GM21447 (cell line): ENCODE results near the gene TEX54.
A peak's percentile ranks its signal among the peaks of the same experiment; 100 is the strongest.
"Not testable (repeated sequence)": the region's sequence is repeated elsewhere in the genome, so short reads cannot be mapped to it uniquely, and the experiment has no call there.

Experiments used
- ATAC-seq: cut with Tn5 transposase; IDR thresholded peaks from one replicate; pipeline ENCODE4 v1.9.1; 2021; ENCODE audit not compliant: unreplicated experiment

TEX54 gene

DNA sequence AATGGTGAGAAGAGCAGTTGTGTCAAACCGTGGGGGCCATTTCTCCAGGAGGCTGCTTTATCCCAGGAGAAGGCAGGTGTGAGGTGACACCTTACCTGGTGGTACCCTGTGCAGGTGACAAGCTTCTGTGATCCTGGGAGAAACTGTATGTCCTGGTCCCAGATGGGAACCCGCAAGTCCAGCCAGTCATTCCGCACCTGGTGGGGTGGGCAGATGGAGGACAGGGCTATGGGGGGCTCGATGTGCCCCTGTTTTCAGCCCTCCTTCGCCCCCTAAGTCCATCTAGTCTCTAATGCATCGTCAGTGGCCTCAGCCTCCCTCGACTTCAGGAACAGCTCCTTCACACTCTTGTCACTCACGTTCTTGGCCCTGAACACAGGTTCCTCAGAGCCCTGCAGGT is 2.7 kb upstream of the TEX54 start:
- no peak for ATAC-seq

DNA sequence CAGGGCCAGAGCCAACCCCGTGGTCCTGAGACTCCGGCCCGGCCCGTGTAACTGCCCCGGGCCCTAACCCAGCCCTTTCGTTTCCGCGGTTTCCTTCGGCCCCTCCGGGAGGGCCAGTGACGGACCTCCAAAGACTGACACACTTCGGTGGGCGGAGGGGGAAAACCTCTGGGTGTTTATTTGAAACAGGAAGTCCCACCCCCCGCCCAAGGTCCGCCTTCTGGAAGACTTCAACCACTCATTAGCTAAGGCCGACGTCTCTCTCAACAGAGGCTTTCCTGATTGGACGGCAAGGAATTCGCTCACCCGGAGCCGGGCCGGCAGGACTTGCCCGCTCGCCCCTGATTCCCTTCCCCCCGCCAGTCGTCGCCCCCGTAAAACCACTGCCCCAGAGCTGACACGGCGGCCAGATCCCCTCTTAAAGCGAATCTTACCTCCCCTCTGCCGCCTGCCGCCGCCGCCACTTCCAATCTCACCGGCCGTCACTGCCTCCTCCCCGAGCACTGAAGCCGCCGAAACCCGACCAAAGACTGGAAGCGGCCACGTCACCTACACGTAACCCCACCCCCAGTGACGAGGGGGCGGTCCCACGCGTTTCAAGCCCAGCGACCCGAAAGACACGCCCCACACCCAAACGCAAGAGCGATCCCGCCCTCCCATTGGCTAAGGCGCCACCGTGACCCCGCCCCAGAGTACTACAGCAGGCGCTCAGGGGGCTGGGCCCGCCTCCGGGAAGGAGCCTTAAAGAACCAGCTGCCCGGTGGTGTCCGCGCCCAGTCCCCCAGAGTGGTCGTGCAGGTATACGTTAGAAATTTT is 913 bp downstream of the TEX54 start, which contains the start of gene STX5:
Gene STX5, minus strand, starts transcription at position 532 of the 816 bp plus-strand sequence. CDS start 808 bp downstream, outside the sequence.
- ATAC-seq: peak; percentile 82

DNA sequence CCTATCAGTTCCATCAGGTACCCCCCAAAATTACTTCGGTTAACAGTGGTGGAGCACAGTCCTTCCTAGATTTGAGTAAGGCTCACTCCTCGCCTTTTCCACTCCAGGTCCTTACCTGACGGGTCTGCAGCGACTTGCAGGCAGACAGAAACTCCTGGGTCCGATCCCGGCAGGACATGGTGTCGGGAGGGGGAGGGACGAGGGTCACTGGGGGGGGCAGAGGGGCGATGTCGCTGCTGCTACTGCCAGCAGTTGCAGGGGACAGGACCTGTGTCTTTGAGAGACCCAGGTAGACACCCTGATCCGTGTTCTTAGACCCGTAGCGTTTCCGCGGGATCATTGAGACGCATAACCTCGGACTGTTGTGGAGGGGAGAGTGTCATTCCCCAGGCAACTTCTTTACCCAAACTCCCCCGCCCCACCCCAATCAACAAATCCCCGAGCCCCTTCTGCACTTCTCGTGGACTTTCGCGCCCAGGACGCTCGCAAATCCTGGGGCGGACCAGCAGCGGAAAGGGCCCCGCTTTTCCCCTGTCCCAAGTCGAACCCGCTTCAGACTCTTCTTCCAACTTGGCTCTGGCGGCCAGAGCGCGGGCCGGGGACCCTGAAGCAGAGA is 1.6 kb downstream of the TEX54 start:
- peak; percentile 3 for ATAC-seq

DNA sequence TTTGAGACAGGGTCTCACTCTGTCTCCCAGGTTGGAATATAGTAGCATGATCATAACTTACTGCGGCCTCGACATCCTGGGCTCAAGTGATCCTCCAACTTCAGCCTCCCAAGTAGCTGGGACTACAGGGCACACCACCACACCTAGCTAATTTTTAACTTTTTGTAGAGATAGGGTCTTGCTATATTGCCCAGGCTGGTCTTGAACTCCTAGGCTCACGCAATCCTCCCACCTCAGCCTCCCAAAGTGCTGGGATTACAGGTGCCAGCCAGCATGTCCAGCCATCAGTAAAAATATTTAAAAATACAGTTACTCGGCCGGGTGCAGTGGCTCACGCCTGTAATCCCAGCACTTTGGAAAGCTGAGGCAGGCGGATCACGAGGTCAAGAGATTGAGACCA is 4.5 kb downstream of the TEX54 start:
- not testable (repeated sequence) for ATAC-seq

DNA sequence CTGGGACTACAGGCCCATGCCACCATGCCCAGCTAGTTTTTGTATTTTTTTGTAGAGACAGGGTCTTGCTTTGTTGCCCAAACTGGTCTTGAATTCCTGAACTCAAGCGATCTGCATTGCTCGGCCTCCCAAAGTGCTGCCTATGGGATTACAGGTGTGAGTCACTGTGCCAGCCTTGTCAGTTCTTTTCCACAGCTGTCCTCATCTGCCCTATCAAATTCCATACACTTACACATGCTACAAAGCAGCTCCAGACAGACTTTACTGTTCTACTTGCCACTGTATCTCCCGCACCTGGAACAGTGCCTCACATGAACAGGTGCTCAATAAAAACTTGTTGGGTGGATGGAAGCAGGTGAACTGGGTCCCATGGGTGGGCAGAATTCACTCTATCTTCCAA is 9.0 kb downstream of the TEX54 start:
- ATAC-seq: no peak

DNA sequence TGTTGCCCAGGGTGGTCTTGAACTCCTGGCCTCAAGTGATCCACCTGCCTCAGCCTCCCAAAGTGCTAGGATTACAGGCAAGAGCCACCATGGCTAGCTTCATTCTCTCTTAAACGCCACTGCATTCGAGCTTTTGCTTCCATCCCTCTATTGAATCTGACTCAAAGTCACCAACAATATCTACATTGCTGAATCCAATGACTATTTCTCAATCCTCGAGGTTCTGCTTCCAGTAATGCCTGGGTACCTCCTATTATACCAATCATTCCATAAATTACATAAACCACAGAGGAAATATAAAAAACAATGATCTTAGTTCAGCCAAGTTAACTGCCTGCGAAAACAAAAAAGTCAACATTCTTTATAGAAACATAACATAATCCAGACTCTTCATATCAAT is 15.5 kb downstream of the TEX54 start:
- no peak for ATAC-seq

DNA sequence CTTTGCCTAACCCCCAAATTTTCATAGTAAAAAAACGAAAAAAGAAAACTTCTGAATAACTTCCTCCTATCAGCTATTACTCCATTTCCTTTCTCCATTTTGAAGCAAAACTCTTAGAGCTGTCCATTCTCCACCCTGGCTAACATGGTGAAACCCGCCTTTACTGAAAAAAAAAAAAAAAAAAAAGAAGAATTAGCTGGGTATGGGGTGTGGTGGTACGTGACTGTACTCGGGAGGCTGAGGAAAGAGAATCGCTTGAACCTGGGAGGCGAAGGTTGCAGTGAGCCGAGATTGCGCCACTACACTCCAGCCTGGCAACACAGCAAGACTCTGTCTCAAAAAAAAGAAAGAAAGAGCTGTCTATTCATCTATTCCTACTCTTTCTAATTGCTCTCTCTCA is 16.1 kb downstream of the TEX54 start:
- ATAC-seq: no peak

DNA sequence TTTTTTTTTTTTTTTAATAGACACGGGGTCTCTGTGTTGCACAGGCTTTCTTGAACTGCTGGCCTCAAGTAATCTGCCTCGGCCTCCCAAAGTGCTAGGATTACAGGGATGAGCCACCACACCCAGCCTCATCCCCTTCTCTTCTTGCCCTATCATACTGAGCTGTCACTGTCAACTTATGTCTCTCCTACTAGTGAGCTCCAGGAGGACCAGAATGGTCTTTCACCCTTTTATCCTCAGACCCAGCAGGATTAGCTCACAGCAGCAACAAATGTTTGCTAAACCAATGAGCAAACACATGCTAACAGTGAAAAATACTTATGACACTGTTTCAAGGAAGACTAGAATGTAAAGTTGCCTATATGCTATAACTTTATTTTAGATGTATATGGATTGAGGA is 21.0 kb downstream of the TEX54 start:
- ATAC-seq: no peak

DNA sequence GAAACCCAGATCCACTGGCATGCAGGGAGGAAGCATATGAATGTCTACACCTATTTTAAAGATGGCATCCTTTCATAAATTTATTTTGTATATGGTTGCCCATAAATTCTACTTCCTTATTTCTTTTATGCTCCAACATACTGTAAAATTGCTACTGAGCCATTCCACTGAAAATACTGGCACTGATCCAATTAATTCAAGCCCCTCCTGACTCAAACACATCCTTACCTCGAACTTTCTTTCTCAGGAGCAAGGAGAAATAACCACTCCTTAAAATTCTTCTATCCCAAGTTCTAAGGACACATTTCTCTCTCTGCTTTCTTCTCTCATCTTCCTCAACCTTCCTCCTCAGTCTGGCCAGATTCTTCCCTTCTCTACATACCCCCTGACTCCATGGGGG is 21.9 kb downstream of the TEX54 start:
- ATAC-seq: no peak

DNA sequence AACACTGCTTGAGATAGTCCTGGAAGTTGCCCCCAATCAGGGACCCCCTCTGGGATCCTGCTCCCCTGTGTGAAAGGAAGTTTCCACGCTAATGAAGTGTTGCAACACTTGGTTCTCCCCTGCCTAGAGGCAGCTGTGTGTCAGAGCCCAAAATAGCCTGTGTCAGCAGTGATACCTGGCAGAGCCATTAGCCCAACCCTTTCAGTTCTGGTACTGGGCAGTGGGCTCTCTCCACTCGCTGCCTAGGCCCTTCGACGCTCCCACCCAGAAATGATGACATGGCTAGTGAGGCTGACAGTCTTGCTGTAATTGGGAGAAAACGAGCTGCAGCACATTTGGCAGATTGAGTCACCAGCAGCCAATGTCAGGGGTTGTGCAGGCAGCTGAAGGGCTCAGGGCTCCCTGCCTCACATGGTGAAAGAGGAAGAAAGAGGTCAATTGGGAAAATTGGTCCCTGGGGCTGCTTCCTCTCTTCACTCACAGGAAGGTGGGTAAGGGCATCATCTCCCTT is 26.0 kb downstream of the TEX54 start:
- ATAC-seq: no peak

DNA sequence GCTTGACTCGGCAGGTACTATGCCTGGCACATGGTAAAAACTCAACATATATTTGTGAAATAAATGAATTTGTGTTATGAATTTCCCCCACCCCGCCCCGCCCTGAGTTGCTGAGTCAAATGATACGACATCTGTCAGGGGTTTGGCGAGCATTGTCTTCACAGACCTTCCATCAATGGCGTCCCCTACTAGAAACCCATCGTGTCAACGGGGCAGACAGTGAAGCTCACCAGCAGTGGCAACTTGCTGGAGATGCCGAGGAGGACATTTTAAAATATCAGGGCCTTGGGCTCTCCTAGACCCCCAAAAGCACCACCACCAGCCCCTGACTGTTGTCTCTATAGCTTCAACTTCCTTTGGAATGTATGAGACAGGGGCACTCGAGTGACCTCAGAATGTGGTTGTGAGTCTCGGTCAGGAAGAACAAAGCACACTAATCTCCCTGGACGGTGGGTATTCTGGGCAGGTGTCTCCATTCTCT is 26.6 kb downstream of the TEX54 start:
- ATAC-seq: peak; percentile 3

DNA sequence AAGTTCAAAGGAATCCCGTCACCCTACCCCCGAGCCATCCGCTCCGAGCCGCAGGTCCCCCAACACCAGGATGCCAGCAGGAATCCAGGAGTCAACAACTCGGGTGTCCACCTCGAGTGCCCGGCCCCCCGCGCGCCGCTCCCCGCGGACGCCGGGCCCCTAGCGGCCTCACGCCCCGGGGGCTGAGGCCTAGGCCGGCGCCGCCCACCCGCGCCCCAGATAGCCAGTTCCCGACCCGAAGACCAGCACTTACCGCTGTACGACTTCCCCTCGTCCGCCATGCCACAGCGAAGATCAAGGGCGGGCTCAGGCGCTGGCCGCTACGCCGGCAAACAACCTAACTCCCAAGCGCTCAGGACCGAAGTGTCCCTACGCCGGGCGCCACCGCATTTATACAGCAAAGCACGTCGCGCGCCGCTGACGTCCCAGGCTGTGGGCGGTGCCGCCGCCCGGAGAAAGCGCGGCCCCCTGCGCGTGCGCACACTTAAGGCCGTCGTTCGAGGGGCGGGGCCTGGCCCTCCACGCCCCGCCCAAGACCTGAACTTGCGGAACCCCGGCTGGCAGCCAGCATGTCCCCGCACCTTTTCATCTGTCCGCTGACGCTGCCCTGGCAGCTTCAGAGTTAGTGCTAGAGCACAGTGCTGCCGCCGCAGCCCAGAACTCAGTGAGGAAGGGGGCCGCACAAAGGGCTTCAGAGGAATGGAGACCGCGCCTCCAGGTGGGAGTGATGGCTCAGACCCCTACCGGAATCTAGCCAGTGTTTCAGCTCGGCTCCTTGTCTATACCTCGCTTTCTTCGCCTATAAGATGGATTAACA is 27.4 kb downstream of the TEX54 start, which contains the start of gene NXF1:
Gene NXF1, minus strand, starts transcription at position 365 of the 817 bp plus-strand sequence. Its CDS starts 84 bp downstream, at position 281.
- ATAC-seq: peak; percentile 74

DNA sequence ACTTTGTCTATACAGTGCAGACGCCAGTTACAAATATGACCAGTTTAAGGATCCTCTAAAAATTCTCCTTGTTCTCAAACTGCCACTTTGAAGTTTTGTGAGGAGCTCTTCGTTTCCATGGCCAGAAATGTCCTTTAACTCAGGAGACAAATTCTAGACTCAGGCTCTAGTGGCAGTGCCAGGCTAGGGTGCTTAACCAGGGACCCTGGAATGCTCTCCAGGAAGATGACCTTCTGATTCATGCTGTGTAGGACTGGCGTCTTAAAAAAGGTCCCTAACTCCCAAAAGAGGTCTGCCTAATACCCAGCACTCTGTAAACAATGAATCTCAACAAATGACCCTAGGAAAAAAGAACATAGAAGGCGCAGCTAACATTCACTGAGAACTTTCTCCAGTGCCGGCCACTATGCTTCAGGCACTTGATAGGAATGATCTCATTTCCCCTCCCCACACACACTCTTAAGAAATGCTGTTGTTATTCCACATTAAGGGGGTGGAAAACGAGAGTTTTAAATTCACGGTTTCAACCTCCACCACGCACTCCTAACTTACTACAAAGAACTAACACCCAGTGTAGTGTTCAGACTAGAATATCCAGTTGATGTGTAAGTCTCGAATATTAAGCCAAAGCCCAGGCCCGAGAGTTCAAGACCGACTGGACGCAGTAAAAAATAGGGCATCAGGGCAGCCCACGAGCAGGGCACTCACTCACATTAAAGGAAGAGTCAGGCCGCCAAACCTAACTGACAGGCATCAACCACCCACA is 28.1 kb downstream of the TEX54 start:
- ATAC-seq: peak; percentile 10

DNA sequence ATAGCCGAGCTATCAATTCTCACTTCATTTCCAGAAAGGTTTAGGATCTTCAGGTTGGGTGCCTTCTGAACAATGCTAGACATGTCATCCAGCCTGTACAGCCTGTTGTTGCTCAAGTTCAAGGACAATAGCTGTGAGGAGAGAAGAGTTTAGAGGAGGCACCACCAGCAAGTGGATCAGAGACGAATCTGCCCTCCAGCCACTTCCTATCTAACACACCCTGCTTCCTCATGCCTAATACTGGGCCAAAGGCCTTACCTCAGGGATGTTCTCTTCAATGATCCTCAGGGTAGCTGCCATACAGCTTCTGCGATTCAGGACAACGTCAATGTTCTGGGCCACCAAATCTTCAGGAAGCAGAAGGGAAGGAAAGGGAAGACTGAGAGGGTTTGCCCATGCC is 31.6 kb downstream of the TEX54 start:
- no peak for ATAC-seq

DNA sequence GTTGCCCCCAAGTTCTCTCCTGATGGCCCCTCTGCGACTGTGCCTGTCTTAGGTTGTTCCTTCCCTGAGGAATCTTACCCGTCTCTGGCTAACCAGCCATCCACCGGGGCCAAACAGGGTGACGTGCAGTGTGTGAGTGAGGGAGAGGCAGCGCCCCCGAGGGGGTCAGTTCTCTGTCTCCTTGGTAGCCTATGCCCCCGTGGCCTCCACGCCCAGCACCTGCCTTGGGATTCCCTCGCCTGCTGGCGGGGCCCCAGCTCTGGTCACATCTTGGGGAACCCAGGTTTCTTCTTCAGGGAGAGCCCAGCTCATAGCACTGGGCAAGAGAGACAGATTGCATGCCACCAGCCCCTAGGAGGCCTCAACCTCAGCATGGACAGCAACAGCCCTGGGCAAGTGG is 33.2 kb downstream of the TEX54 start:
- no peak for ATAC-seq

DNA sequence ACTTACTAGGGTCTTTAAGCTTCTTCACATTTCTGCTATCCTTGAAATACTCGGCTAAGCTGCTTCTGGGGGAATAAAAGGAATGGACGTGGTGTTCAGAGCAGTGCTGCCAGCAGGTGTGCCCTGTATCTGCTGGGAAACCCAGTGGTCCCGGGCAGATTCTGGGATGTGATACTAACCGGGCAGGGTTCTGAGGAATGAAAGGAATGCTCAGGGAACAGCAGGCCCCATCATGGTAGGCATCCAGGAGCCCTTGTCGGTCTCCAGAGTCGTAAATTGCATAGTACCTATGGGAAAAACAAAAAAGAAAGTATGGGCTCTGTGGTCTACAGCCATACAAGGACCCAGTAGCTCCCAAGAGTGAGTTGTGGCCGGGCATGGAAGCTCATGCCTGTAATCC is 36.4 kb downstream of the TEX54 start:
- no peak for ATAC-seq

DNA sequence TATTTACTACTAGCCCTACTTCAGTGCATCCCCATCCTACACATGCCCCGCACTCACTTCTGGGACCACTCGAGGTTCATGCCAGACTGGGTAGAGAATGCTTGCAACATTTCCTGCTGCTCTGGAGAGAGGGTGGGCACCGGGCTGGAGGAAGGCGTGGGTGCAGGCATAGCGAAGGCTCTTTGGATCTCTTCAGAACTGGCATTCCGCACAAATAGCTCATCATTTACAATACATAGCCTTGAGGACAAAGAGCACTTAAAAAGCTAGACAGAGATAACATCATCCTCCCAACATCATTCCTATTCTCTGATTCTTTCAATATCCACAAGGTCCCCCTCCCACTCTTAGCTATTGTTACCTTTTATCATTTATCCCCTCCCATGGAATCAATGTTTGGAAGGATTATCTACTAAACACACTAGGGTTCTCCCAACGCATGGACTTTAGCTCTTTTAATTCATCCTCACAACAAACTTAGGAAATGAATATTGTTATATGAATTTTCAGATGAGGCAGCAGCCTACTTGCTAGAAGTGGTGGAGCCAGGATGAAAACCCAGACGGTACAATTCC is 38.4 kb downstream of the TEX54 start:
- ATAC-seq: no peak

DNA sequence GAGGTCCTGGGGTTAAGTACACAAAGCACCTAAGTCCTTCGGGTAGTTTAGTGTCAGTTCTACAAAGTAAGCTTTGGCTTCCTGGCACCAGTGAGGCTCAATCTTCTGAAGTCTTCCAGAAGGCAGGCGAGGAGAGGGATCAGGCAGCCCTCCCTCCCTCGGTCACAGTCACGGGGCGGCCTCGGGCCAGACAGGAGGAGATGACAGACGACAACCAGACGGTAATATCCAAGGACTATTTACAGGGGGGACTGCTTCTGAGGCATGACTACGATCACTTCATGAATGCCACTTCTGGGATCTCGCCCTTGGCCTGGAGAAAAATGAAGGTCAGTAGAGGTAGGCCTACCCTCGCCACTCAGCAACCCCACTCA is 40.5 kb downstream of the TEX54 start:
- no peak for ATAC-seq

DNA sequence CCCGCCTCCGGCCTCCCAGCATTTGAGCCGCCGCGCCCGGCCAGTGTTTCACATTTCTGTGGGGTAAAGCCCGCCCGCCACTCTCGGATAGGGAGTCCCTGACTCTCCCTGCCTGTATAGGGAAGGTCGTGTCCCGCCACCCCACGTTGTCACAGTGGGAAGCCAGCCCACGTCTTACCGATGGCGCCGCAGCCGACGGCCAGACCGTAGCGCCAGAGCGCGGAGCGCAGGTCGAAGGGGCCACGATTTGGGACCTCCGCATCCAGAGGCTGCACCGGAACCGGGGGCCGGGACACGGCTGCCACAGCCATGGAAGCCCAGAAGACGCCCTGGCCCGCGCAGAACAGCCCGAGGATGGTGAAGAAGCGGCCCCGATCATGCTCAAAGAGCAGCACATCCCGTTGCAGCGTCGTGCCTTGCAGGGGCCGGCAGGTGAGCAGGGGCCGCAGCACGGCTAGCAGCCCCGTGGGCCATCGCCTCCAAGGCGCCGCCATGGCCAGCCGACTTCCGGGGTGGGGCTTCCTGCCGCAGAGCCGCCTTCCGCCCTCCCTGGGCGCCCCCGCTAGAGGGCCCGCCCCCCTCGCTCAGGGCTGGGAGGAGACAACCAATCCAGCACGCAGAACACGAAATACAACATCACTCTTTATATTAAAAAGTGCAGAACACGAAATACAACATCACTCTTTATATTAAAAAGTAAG is 41.0 kb downstream of the TEX54 start, which contains the start of gene TMEM223:
Gene TMEM223, minus strand, starts transcription at position 506 of the 701 bp plus-strand sequence. Its CDS starts 12 bp downstream, at position 494.
- peak; percentile 60 for ATAC-seq
